ENCODE measurements around the gene DIO1.

The DIO1 gene

GRCh38 chr1:53895421-53895820 lies 1.4 kb downstream of the DIO1 start:
- DNase-seq = no peak

DNA sequence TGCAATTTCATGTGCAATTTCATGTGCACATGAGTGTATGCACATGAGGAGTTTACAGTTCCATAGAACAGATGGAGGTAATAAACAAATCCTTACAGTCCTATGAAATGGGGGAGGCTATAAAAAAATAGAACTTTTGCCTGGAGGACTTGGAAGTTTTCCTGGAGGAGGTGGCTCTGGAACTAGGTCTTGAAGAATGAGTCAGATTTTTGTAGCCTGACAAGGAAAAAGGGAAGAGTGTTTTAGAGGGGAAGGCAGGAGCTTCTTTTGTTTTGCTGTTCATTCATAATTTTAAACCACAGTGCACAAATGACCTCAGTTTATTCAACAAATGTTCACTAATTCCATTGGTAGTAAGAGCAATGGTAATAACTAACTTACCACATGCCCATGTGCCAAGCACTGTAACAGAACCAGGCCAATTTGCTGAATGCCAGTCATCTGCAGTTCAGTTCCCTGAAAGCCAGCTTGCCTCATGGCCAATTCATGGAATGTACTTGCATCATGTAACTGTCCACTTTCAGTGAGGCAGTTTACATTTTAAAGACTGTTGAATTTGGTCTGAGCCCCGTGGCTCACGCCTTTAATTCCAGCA lies 2.7 kb downstream of the DIO1 start:
- DNase-seq = no peak

GRCh38 chr1:53899206-53899628 lies 5.2 kb downstream of the DIO1 start:
- no peak for DNase-seq

DNA sequence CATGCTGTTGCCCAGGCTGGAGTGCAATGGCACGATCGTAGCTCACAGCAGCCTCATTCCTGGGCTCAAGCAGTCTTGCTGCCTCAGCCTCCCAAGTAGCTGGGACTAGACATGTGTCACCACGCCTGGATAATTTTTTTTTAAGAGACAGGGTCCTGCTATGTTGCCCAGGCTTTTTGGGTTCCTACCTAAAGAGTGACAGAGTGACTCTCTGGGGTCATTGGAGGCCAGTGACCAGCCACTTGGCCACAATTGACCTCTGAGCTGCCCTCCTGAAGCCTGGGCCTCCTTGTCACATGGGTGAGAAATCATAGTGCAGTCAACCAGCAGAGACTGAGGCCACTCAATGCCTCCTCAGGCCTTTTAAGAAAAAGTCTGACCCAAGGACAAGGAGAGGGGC lies 5.7 kb downstream of the DIO1 start:
- DNase-seq = no peak

DNA sequence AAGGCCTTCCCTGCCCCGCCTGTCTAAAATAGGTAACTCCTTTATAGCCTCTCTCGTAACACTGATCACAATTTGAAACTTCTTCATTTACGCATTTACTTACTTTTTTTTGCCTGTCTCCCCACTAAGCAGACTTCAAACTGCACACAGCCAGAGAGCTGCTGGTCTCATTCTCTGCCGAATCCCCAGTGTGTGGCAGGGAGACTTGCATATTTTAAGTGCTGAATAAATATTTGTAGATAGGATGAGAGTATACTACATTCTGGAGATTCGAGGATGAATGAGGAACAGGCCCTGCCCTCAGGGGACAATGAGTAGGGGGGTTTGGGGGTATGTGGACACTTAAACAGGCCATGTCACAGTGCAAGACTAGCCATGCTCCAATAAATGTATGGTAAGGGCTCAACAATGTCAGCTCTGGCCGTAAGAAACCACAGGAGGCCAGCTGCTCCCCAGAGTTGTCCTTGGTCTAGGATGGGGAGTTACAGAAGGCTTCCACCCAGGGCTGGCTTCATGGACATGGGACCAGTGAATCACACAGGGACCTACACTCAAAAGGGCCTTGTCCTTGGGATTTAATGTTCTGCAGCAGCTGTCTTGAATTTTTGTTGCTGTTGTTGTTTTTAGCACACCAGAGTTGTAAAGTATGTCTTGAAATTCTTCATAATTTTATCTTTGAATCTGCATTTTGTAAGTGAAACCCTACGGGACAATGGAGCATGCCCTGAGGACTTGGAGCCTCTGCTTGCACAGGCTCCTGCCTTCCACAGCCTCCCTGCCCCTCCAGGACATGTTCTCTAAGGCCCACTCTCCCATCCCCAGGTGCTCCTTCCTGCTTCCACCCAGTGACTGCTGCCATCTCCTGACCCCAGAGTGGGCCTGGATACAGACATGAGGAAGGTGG lies 8.5 kb downstream of the DIO1 start:
- no peak for DNase-seq

DNA sequence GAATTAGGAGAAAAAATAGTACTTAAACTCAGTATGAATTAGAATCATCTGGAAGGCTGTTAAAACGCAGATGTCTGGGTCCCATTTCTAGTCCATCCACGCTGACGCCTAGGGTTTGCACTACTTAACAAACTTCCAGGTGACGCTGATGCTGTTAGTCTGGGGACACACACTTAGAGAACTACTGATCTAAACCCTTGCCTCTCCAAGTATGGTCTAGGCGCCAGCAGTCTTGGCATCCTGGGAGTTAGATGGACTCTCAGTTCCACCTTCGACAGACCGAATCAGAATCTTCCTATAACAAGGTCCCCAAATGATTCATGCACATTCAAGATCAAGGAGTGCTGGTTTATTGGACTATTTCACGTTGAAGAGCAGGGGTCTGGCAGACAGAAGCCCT lies 11.5 kb downstream of the DIO1 start:
- no peak for DNase-seq

DNA sequence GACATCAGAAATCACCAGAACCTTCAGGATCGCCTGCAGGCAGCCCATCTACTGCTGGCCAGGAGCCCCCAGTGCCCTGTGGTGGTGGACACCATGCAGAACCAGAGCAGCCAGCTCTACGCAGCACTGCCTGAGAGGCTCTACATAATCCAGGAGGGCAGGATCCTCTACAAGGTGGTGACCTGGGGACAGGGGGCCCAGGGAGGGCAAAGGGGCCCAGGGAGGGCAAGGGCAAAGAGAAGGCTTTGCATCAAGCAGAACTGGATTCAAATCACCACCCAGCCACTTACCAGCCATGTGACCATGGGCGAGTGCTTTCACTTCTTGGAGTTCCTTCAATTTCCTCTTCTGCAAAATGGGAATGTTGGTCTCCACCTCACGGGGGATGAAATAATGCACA lies 12.1 kb downstream of the DIO1 start:
- no peak for DNase-seq

- DNase-seq = no peak
Measured at GRCh38 chr1:53909946-53910345, 16.0 kb downstream of the DIO1 start.

- no peak for DNase-seq
Measured at GRCh38 chr1:53911442-53911841, 17.5 kb downstream of the DIO1 start.

DNA sequence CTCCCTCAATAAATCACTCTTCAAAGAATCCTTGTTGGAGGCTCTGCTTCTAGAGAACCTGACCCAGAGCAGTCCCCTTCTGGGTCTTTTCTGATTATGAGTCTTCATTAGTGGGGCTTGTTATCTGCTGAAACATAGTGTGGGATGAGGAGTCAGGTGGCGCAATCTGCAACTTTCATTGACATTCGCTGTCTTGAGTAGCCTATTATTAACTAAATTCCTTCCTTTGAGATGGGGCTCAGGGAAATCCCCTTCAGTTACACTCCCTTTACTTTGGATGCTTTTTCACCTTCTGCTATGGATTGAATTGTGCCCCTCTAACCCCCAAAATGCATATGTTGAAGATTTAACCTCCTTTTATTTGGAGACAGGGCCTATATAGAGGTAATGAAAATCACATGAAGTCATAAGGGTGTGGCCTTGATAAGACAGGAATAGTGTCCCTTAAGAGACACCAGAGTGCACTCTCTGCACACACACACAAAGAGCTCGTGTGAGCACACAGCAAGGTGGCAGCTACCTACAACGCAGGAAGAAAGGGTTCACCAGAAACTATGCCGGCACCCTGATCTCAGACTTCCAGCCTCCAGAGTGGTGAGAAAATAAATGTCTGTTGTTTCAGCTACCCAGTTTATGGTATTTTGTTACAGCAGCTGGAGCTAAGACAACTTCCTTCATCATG lies 19.5 kb downstream of the DIO1 start:
- no peak for DNase-seq

- no peak for DNase-seq
Measured at GRCh38 chr1:53918343-53918742, 24.4 kb downstream of the DIO1 start.

DNA sequence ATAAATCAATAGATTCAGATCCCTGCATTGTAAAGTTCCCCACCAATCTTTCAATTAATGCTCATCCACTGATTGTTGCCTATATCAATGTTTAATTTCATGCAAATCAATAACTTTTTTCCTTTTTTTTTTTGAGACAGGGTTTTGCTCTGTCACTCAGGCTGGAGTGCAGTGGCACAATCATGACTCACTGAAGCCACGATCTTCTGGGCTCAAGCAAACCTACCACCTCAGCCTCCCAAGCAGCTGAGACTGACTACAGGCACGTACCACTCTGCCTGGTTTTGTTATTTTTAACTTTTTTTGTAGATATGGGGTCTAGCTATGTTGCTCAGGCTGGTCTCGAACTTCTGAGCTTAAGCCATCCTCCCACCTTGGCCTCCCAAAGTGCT lies 25.7 kb downstream of the DIO1 start:
- no peak for DNase-seq

DNA sequence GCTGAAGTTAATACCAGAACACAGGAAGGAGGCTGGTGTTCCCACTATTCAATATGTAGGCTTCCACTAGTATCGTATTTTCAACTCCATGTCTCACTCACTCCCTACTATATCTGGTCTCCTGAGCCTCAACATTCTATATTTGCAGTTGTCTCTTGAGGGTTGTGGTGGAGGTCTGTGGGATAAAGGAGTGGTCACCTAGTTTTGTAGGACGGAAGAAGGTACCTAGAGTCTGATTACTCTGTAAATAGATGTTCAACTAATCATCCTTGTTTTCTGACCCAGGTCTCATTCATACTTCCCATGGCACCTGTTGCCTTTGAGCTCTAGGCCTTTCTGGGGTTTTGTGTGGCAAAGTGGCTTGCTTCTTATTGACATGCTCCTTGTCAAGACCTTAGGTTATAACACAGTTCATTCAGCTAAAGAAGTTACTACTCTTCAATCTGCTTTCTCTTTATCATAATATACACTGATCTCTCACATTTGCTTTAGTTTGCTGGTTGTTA lies 33.4 kb downstream of the DIO1 start:
- DNase-seq = no peak

GRCh38 chr1:53929246-53929960 lies 35.4 kb downstream of the DIO1 start:
- no peak for DNase-seq

DNA sequence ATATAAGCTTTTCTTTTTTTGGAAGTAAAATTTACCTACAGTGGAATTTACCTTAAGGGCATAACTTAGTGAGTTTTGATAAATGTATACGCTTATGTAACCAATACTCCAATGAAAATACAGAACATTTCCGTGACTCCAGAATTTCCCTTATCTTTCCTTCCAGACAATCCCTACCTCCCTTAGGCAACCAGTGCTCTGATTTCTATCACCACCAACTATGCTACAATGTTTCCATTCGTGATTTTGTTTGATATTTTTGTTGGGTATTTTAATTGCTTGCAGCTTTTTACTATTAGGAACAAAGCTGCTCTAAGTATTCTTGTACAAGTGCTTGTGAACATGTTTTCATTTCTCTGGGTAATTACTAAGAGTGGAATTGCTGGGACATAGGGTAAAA lies 36.9 kb downstream of the DIO1 start:
- no peak for DNase-seq

DNA sequence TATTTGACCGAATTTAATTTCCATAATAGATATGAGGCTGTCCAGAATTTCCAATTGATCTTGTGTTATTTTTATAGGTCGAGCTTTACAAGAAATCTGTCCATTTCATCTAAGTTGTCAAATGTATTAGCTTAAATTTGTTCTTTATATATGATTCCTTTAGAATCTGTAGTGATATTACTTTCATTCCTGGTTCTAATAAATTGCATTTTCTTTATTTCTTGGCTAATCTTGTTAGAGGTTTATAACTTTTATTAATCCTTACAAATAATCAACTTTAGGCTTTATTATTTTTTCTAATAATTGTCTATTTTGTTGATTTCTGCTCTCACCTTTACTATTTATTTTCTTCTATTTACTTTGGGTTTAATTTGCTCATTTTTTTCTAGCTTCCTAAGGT lies 37.5 kb downstream of the DIO1 start:
- no peak for DNase-seq

DNA sequence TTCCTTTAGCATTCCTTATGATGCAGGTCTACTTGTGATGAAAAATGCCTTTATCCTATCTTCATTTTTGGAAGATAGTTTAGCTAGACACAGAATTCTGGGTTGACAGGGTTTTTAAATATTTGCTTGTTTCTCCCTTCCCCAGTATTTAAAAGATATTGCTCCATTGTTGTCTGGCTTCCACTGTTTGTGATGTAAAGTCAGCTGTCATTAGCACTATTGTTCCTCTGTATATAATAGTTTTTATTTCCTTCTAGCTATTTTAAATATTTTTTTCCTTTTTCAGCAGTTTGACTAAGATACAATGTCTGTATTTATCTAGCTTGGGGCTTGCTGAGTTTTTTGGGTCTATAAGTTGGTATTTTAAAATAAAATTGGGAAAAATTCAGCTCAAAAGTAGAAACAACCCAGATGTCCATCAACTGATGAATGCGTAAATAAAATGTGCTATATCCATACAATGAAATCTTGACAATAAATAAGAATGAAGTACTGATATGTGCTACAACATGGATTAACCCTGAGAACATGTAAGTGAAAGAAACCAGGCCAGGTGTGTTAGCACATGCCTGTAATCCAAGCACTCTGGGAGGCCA lies 40.3 kb downstream of the DIO1 start:
- DNase-seq = no peak

DNA sequence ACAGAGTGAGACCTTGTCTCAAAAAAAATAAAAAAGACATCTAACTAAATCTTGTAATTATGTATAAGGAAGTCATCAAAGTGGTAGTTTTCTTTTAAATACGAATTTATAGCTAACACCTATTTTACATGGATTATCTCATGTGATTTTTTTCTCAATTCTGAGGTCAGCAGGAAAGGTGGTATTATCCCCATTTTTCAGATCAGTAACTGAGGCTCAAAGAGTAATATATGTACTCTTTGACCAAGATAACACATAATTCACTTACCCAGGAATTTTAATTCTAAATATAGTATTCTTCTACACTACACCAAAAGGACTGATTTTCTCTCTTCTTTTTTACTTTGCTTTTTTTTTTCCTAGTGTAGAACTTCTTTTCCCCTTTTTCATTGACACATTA lies 42.4 kb downstream of the DIO1 start:
- no peak for DNase-seq

DNA sequence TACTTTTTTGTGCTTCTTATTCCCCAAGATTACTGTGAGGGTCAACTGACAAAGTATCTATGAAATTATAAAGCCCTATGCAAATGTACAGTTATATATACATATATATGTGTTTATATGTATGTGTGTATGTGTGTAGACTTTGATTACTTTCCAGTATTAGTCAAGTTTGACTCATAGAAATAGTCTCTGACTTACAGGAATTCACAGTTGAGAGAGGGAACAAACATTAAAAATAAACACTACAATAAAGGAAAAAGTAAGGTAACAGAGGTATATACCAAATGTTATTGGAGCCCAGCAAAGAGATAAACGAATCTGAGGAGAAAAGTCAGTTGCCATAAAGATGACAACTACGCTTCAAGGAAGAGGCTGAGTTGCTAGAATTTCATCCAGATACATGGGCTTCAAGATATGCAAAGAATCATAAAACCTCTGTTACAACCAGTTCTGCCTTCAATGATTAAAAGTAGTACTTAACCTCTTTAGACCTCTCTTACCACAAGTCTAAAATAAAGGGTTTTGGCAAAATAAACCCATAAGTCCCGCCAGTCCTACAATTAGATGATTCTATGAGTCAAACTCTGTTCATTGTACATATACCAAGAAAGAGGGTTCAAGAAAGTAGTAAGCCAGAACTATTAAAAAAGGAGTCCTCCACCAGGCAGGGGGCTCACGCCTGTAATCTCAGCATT lies 44.3 kb downstream of the DIO1 start:
- no peak for DNase-seq

GRCh38 chr1:53942127-53942957 lies 48.4 kb downstream of the DIO1 start:
- DNase-seq = no peak

GRCh38 chr1:53943090-53943489 lies 49.1 kb downstream of the DIO1 start:
- no peak for DNase-seq
